GM23338 (cell line): ENCODE results near the gene TEKT3. TPM values are rescaled to one million over a fixed set of nuclear protein-coding genes. Genes with fewer than 3 reads are reported as not detected.

Source experiments
- ATAC-seq: fragments of 200-7000 bp; cut with Tn5 transposase; 3 replicates; pipeline ENCODE4 v1.9.1; 2020
- DNase-seq: peaks from one replicate; pipeline ENCODE4 v3.0.0-alpha.2; 2015; ENCODE audit warnings: low spot score
- H2AFZ ChIP-seq: fragments of 200-600 bp; sonication (generic); 2 replicates; pipeline ENCODE4 v1.8.0; 2016; ENCODE audit warnings: antibody characterized with exemption, mild to moderate bottlenecking, moderate library complexity
- H3F3A ChIP-seq: fragments of 200-600 bp; sonication (generic); replicated peaks from 2 replicates; pipeline ENCODE4 v1.8.0; 2017; ENCODE audit warnings: antibody characterized with exemption, mixed run types, low read depth
- H3K27ac ChIP-seq: fragments of 200-600 bp; sonication (generic); 2 replicates; pipeline ENCODE4 v1.6.1; 2016; ENCODE audit warnings: low read depth
- H3K27me3 ChIP-seq: fragments of 200-600 bp; sonication (generic); 2 replicates; pipeline ENCODE4 v1.8.0; 2016; ENCODE audit warnings: mild to moderate bottlenecking, mixed run types, moderate library complexity; ENCODE audit not compliant: insufficient read depth
- H3K36me3 ChIP-seq: fragments of 200-600 bp; sonication (generic); 2 replicates; pipeline ENCODE4 v1.8.0; 2016; ENCODE audit warnings: mild to moderate bottlenecking; ENCODE audit not compliant: insufficient read depth
- H3K4me1 ChIP-seq: fragments of 200-600 bp; sonication (generic); 2 replicates; pipeline ENCODE4 v1.8.0; 2016; ENCODE audit warnings: mild to moderate bottlenecking, moderate library complexity; ENCODE audit not compliant: insufficient read depth
- H3K4me2 ChIP-seq: fragments of 200-600 bp; sonication (generic); 2 replicates; pipeline ENCODE4 v1.7.1; 2017; ENCODE audit warnings: mixed run types
- H3K4me3 ChIP-seq: fragments of 200-600 bp; sonication (generic); 2 replicates; pipeline ENCODE4 v1.6.1; 2016; ENCODE audit warnings: mixed run types
- H3K79me2 ChIP-seq: fragments of 200-600 bp; sonication (generic); replicated peaks from 2 replicates; pipeline ENCODE4 v1.8.0; 2017; ENCODE audit warnings: mild to moderate bottlenecking; ENCODE audit not compliant: insufficient read depth
- H3K9me2 ChIP-seq: fragments of 200-600 bp; sonication (generic); 2 replicates; pipeline ENCODE4 v1.8.0; 2017; ENCODE audit not compliant: insufficient read depth
- H4K20me1 ChIP-seq: fragments of 200-600 bp; sonication (generic); replicated peaks from 2 replicates; pipeline ENCODE4 v1.8.0; 2017; ENCODE audit warnings: mild to moderate bottlenecking; ENCODE audit not compliant: insufficient read depth
- H3K27ac Mint-ChIP-seq: 2 replicates; pipeline ENCODE4 v1.8.0; 2020; ENCODE audit warnings: inconsistent platforms, mild to moderate bottlenecking, moderate library complexity, mixed read lengths
- H3K27me3 Mint-ChIP-seq: 3 replicates; pipeline ENCODE4 v1.8.0; 2022; ENCODE audit warnings: low read depth, mild to moderate bottlenecking, moderate library complexity, mixed read lengths, inconsistent platforms; ENCODE audit not compliant: insufficient read depth, poor library complexity
- H3K36me3 Mint-ChIP-seq: 3 replicates; pipeline ENCODE4 v1.8.0; 2021; ENCODE audit warnings: low read depth, mild to moderate bottlenecking, inconsistent platforms, moderate library complexity, mixed read lengths
- H3K4me1 Mint-ChIP-seq: 3 replicates; pipeline ENCODE4 v1.8.0; 2020; ENCODE audit warnings: mild to moderate bottlenecking, inconsistent platforms, mixed read lengths
- H3K4me3 Mint-ChIP-seq: 3 replicates; pipeline ENCODE4 v1.8.0; 2021; ENCODE audit warnings: moderate library complexity, mild to moderate bottlenecking, inconsistent platforms, mixed read lengths
- H3K9me3 Mint-ChIP-seq: 3 replicates; pipeline ENCODE4 v1.8.0; 2020; ENCODE audit warnings: moderate library complexity, mild to moderate bottlenecking, inconsistent platforms, mixed read lengths
- CREB1 ChIP-seq: fragments of 250-450 bp; sonication (Bioruptor Pico); IDR thresholded peaks from 2 replicates; pipeline ENCODE4 v1.5.0; 2020; ENCODE audit warnings: low read depth, mild to moderate bottlenecking, moderate library complexity
- EZH2 ChIP-seq: fragments of 200-600 bp; sonication (generic); IDR thresholded peaks from one replicate; pipeline ENCODE4 v1.8.0; 2017; ENCODE audit warnings: antibody characterized with exemption, mild to moderate bottlenecking, low read depth; ENCODE audit not compliant: unreplicated experiment
- EZH2phosphoT487 ChIP-seq: fragments of 200-600 bp; sonication (generic); IDR thresholded peaks from one replicate; pipeline ENCODE4 v1.8.1; 2018; ENCODE audit warnings: antibody characterized with exemption; ENCODE audit not compliant: unreplicated experiment
- JUNB ChIP-seq: IDR thresholded peaks from one replicate; pipeline ENCODE4 v1.6.1; 2016; ENCODE audit warnings: antibody characterized with exemption; ENCODE audit not compliant: unreplicated experiment
- STAT1 ChIP-seq: IDR thresholded peaks from one replicate; pipeline ENCODE4 v1.6.1; 2016; ENCODE audit warnings: antibody characterized with exemption; ENCODE audit not compliant: unreplicated experiment
- polyA plus RNA-seq: library from polyadenylated mRNA; unstranded; fragments of >200 nt; fragmentation: Nextera tagmentation; extraction: Ambion mirVana; gene quantifications from 2 replicates; pipeline ENCODE4 v1.2.1, GENCODE V29; 2016
- total RNA-seq: library from RNA; depleted of rRNA; stranded (reverse); fragments of >200 nt; shearing (Covaris generic); gene quantifications from 2 replicates; pipeline ENCODE4 v1.2.3, GENCODE V29; 2014
- TF ChIP-seq, protein P1 (sequence below): IDR thresholded peaks from 2 replicates; pipeline ENCODE4 v1.6.1; 2016; ENCODE audit warnings: antibody characterized with exemption
- TF ChIP-seq, protein P2 (sequence below), 2 experiments: fragments of 200-600 bp in 1 of 2; sonication (generic) in 1 of 2; conservative IDR thresholded peaks; 2 replicates each; pipeline versions ENCODE4 v1.5.1 to v1.6.1; 2016 to 2017; ENCODE audit warnings: antibody characterized with exemption in 2 of 2, low read depth in 2 of 2, mild to moderate bottlenecking in 2 of 2, moderate library complexity in 1 of 2
- TF ChIP-seq, protein P3 (sequence below): IDR thresholded peaks from one replicate; pipeline ENCODE4 v1.6.1; 2018; ENCODE audit warnings: antibody characterized with exemption; ENCODE audit not compliant: unreplicated experiment

Gene TEKT3
- total and polyA plus RNA-seq, 2 experiments from 2014 or later = 1.6 to 2.0 TPM

DNA sequence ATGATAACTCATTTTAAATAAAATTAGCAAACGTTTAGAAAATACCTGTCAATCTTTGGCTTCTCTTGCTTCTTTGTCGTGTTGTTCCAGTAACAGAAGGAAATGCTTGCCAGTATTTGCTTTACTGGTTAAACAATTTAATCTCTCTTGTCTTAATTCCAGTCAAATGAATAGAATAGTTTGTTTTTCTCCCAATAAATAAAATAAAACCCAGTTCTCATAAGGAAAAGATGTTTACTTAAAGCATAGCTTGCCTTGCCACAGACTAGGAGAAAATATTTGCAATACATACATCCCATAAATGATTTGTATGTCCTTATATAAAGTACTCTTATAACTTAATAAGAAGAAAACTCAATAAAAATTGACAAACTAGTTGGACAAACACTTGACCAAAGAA lies 43.9 kb upstream of the TEKT3 start:
- H3K27ac Mint-ChIP-seq = no peak overlapping the region
- H3K36me3 Mint-ChIP-seq = no peaks in the 10 kb centered on the region
- H3K36me3 ChIP-seq = no peaks in the 10 kb centered on the region

DNA sequence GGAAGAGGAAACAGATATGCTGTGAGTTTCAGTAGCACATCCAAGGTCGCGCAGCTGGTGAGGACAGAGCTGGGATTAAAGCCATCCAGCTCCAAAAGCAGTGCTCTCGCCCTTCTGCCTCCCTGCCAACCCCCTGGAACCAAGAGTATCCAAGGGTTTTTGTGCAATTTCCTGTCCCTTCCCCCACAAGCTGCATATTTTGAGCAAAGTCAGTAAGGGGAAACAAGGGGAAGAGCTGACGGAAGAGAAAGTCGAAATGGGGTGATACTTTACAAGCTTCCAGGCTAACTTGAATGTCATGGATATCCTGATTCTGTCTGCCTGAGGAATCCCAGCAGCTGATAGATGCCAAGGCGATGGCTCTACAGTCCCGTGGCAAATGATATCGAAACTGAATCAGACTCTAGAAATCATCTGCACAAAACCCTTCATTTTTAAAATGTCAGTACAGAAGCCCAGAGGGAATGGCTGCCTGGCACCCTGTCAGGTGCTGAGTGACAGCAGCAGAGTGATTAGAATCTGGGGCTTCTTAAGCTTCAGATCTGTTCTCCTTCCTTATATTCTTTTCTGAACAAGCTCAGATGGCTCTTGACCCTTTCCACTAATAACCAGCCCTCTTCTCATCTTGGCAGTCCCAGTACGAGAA lies 42.9 kb upstream of the TEKT3 start:
- no peaks in the 10 kb centered on the region for H3K27me3 ChIP-seq
- H3K4me3 ChIP-seq = no peak overlapping the region
- Mint-ChIP-seq H3K27ac (no peak overlapping the region), H3K4me1 (peaks cover 10% of the 10 kb centered on the region), H3K9me3 (no peaks in the 10 kb centered on the region), H3K27me3 (peaks cover 2% of the 10 kb centered on the region), H3K36me3 (no peaks in the 10 kb centered on the region), H3K4me3 (no peak overlapping the region; the same call in 2 of the 3 replicates)
- H3K36me3 ChIP-seq = no peaks in the 10 kb centered on the region
- no peak overlapping the region for H3K27ac ChIP-seq
- H3F3A ChIP-seq = no peaks in the 10 kb centered on the region
- peak overlapping the region; percentile 58 for H3K4me2 ChIP-seq
- DNase-seq (peak; percentile 15), ATAC-seq (no peak)
- H3K79me2 ChIP-seq = no peaks in the 10 kb centered on the region
- H3K9me2 ChIP-seq = no peaks in the 10 kb centered on the region; the same call in 1 of the 2 replicates
- peaks cover 10% of the 10 kb centered on the region for H3K4me1 ChIP-seq
- H2AFZ ChIP-seq = peak overlapping the region; percentile 85
- H4K20me1 ChIP-seq = no peaks in the 10 kb centered on the region
- TF ChIP-seq CREB1 (CRISPR knock-in tag) (no peak), EZH2phosphoT487 (no peak), JUNB (no peak)
- TF ChIP-seq, protein P1, sequence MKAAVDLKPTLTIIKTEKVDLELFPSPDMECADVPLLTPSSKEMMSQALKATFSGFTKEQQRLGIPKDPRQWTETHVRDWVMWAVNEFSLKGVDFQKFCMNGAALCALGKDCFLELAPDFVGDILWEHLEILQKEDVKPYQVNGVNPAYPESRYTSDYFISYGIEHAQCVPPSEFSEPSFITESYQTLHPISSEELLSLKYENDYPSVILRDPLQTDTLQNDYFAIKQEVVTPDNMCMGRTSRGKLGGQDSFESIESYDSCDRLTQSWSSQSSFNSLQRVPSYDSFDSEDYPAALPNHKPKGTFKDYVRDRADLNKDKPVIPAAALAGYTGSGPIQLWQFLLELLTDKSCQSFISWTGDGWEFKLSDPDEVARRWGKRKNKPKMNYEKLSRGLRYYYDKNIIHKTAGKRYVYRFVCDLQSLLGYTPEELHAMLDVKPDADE = no peak
- TF ChIP-seq, protein P2, sequence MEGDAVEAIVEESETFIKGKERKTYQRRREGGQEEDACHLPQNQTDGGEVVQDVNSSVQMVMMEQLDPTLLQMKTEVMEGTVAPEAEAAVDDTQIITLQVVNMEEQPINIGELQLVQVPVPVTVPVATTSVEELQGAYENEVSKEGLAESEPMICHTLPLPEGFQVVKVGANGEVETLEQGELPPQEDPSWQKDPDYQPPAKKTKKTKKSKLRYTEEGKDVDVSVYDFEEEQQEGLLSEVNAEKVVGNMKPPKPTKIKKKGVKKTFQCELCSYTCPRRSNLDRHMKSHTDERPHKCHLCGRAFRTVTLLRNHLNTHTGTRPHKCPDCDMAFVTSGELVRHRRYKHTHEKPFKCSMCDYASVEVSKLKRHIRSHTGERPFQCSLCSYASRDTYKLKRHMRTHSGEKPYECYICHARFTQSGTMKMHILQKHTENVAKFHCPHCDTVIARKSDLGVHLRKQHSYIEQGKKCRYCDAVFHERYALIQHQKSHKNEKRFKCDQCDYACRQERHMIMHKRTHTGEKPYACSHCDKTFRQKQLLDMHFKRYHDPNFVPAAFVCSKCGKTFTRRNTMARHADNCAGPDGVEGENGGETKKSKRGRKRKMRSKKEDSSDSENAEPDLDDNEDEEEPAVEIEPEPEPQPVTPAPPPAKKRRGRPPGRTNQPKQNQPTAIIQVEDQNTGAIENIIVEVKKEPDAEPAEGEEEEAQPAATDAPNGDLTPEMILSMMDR (conservative IDR thresholded peaks at IDR 0.05; ENCODE audit: low read depth in 2 of 2) = no peak

More for the DNA sequence above, 43.9 kb upstream of the TEKT3 start:
- Histone ChIP-seq H3K4me1 (peaks cover 10% of the 10 kb centered on the region), H3F3A (no peaks in the 10 kb centered on the region), H3K4me2 (no peak overlapping the region), H3K4me3 (no peak overlapping the region), H2AFZ (no peak overlapping the region), H3K9me2 (no peaks in the 10 kb centered on the region; the same call in 1 of the 2 replicates), H3K27ac (no peak overlapping the region), H4K20me1 (no peaks in the 10 kb centered on the region), H3K27me3 (no peaks in the 10 kb centered on the region), H3K79me2 (no peaks in the 10 kb centered on the region)
- H3K27me3 Mint-ChIP-seq = peaks cover 3% of the 10 kb centered on the region
- no peak overlapping the region for H3K4me3 Mint-ChIP-seq
- TF ChIP-seq, protein P3, sequence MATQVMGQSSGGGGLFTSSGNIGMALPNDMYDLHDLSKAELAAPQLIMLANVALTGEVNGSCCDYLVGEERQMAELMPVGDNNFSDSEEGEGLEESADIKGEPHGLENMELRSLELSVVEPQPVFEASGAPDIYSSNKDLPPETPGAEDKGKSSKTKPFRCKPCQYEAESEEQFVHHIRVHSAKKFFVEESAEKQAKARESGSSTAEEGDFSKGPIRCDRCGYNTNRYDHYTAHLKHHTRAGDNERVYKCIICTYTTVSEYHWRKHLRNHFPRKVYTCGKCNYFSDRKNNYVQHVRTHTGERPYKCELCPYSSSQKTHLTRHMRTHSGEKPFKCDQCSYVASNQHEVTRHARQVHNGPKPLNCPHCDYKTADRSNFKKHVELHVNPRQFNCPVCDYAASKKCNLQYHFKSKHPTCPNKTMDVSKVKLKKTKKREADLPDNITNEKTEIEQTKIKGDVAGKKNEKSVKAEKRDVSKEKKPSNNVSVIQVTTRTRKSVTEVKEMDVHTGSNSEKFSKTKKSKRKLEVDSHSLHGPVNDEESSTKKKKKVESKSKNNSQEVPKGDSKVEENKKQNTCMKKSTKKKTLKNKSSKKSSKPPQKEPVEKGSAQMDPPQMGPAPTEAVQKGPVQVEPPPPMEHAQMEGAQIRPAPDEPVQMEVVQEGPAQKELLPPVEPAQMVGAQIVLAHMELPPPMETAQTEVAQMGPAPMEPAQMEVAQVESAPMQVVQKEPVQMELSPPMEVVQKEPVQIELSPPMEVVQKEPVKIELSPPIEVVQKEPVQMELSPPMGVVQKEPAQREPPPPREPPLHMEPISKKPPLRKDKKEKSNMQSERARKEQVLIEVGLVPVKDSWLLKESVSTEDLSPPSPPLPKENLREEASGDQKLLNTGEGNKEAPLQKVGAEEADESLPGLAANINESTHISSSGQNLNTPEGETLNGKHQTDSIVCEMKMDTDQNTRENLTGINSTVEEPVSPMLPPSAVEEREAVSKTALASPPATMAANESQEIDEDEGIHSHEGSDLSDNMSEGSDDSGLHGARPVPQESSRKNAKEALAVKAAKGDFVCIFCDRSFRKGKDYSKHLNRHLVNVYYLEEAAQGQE = no peak
- TF ChIP-seq, protein P2 (conservative IDR thresholded peaks at IDR 0.05; ENCODE audit: low read depth in 2 of 2) = no peak
- TF ChIP-seq STAT1 (no peak), EZH2 (no peak)
- H3K9me3 Mint-ChIP-seq = no peaks in the 10 kb centered on the region
- DNase-seq (no peak), ATAC-seq (no peak)
- H3K4me1 Mint-ChIP-seq = peaks cover 10% of the 10 kb centered on the region
